GM21717 (cell line): ENCODE results near the gene ACSF3.

ENCODE experiments used
- ATAC-seq: cut with Tn5 transposase; IDR thresholded peaks from one replicate; pipeline ENCODE4 v1.9.1; 2021; ENCODE audit warnings: mild to moderate bottlenecking, moderate library complexity; ENCODE audit not compliant: unreplicated experiment

The ACSF3 gene

DNA sequence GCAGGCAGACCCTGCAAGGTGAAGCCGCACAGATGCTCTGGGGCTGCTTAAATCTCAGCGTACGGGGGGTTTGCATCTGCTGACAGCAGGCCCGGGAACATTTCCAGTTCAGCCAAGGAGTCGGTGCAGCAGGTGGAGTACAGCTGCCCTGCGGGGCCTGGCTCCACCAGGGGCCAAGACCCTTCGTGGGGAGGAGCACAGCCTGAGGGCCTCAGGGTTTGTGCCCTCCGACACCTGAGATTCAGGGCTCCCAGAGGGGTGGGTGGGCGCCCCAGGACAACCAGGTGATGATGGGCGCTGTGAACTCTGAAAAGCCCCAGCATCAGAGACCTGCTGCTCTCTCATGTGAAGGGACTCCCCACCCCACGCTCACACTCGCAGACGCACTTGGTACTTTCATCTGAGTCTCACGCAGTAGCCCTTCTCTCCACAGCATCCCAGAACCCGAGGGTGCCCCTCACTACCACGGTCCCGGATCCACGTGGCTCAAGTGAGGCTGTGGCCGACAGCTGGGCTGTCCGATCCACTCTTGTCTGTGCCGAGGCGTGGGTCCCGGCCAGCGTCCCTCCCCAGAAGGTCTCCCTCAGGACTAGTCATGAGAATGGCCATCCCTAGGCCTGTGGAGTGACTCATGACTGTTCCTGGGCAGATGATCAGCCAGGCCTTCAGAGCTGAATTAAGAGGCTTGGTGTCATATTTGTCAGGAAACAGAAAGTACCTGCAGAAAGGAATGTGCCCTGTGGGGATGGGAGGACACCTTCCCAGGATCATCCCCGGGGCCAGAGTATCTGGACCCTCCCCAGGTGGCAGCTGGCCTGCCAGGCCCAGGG is 29.6 kb downstream of the ACSF3 start:
- no peak for ATAC-seq

DNA sequence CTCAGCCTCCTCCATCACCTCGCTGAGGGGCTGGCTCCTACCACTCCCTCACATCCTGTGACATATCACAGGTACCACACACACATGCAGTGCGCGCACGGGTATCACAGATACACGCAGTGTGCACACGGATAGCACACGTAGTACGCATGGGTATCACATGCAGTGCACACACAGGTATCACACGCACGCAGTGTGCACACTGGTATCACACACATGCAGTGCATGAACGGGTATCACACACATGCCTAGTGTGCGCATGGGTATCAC is 30.1 kb downstream of the ACSF3 start:
- no peak for ATAC-seq

DNA sequence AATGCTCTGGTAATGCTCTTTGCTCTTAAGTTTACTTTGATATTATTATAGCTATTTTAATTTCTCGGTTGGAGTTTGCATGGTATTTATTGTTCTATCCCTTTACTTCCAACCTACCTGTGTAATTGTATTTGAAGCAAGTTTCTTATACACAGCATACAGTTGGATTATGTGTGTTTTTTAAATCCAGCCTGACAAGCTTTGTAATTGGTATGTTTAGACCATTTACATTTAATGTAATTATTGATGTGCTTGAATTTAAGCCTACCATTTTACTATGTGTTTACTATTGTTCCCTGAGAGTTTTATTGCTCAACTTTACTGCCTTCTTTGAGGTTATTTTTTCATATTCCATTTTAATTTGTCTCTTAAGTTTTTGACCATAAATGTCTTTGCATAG is 35.7 kb downstream of the ACSF3 start:
- ATAC-seq = no peak

DNA sequence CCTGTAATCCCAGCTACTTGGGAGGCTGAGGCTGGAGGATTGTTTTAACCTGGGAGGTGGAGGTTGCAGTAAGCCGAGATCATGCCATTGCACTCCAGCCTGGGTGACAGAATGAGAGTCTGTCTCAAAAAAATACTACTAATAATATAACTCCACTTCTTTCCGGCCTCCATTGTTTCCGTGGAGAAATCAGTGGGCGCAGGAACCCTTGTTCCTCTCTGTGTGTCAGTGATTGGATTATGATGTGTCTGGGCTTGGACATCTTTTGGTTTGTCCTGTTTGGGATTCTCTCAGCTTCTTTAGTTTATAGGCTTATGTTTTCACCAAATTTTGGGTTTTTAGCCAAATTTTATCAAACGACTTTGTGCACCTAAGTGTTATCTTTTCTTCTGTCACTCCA is 36.8 kb downstream of the ACSF3 start:
- ATAC-seq = no peak

DNA sequence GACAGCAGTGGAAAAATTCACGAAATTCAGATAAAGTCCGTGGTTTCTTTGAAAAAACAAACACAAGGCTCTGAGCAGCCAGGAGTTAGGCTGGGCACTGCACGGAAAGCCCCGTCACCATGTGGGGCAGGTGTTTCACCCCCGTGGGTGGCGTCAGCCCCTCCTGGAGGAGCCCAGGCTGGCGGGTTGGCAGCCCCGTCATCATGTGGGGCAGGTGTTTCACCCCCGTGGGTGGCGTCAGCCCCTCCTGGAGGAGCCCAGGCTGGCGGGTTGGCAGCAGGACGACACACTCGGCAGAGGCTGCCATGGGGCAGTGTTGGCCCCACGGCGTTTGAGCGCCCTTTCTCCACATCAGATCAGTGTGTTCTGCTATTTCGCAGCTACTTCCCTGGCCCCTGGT is 38.1 kb downstream of the ACSF3 start:
- no peak for ATAC-seq

DNA sequence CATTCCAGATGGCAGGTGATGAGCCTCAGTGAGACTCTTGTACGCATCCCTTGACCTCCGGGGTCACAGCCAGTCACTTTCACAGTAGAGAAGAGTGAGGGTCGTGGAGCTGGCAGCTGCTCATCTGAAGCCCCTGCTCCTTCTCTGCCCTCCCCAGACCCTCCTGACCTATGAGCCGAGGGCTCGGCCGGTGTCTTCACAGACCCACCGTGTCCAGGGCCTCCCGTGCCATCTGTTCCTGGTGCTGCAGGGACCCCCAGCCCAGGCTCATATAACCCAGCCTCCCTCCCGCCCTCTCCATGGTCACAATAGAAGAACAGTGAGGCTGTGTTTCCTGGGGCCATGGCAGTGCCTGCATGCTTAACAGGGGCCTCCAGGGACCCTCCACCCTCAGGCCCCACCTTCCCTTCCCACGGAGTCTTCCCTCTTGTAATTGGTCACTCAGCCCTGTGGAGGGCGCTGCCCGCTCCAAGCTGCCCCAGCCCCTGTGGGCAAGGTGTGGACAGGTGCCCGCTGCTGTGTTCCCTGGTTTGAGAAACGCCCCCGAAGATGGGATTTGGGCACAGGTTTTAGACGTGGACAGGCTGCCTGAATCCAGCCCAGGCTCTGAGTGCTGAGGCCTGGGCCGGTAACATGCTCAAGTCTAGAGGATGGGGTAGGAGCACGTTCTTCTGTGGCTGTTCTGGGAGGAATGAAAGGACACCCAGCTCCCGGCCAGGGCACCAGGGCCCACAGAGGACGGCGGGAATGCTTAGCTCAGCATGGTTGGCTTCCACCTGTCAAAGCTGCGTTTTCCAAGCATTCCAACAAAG is 38.7 kb downstream of the ACSF3 start:
- ATAC-seq = no peak

DNA sequence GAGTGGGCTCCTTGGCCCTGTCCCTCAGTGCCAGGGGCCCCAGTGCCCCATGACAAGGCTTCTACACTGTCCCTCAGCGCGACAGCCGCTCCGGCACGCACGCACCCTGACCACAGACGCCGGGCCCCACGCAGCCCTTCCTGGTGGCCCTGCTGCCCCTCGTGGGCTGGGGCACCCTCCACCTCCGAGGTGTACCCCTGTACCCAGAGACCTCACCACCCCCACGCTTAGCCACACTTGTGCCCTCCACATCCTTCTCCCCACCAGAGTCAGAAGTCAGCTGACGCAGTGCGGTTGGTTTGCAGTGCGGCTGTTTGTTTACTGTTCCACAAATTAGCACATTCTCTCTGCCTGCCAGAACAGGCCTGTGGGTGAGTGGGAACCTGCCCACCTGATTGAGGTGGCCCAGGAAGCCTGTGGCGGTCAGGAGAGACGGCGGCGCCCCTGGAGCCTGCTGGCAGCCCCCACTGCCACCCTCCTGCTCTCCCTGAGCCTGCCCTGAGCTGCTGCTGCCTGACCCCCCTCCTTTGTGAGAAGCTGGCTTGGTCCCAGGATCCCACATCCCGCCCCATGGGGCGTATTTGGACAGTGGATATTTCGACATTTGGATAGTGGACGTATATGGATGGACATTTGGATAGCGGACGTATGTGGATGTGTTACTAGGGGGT is 39.9 kb downstream of the ACSF3 start:
- ATAC-seq = no peak

DNA sequence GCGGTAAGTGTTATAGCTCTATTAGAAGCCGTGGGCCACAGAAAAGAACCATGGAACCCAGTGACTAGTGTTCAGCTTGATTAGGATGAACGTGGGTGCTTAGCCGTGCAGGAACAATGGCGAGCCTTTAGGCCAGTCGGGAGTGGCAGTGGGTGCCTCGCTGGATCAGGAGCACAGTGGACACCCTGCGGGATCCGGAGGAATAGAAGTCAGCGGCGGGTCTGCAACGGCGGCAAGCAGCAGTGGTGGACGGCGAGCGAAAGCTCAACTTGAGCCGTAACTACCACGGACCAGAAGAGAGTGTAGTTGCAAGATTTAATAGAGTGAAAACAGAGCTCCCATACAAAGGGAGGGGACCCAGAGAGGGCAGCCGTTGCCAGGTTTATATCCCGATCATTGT is 40.6 kb downstream of the ACSF3 start:
- ATAC-seq = no peak

DNA sequence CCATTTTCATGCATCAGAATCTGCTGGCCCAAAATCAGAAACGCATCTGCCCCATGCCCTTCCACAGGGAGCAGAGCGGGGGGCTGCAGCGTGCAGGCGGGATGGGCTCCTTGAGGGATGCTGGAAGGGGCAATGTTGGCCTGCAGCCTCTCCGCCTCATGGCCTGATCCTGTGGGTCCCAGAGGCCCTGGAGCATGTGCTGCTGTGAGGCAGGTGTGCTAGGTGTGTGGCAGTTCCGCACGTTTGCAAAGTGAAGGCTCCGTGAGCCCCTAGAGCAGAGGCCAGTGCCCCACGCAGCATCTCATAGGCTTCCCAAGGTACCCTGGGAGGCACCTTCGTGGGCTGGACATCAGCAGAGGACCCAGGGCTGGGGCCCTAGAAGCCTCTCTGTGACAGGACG is 41.5 kb downstream of the ACSF3 start:
- no peak for ATAC-seq

DNA sequence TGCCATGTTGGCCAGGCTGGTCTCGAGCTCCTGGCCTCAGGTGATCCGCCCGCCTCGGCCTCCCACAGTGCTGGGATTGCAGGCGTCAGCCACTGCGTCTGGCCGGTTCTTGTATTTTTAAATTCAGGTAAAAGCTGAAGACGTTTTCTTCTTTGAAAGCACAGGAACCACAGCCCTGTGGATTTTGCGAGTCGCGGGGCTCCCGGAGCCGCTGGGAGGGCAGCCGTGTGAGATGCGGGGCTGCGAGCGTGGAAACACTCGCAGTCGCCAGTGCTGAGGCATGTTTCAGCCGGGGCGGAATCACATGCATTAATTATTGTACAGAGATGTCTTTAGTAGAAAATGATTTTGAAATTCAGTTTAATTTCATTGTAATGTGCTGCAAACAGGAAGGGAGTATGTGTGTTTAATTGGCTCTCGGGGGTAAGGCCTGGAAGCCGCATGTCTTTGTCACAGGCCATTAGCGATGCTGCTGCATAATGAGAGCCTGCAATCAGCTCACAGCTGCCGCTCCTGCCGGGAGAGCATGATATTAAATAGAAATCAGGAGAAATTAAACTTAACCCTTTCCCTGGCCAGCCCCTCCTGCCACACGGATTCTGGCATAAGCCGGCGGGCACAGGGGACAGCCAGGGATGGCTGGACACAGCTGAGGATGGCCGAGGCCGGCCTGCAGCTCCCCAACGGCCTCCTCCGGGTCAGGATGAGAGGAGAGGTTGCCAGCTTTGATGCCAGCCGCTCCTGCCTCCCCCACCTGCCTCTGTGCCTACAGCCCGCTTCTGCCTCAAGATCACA is 42.5 kb downstream of the ACSF3 start:
- no peak for ATAC-seq

DNA sequence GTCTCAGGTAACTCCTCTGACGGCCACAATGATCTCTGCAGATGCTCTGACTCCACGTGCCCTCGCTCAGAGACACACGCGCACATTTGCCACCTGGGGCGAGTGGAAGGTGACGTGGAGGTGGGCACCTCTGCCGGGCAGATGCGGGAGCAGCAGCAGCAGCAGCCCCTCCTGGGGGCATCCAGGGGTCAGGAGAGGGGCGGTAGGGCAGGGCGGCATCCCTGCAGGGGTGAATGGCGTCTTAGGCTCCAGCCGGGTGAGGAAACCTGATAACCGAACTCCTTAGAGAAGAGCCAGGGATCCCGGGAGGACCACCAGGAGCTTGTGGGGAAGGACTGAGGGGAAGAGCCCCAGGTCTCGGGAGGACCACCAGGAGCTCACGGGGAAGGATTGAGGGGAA is 43.3 kb downstream of the ACSF3 start:
- ATAC-seq = no peak

DNA sequence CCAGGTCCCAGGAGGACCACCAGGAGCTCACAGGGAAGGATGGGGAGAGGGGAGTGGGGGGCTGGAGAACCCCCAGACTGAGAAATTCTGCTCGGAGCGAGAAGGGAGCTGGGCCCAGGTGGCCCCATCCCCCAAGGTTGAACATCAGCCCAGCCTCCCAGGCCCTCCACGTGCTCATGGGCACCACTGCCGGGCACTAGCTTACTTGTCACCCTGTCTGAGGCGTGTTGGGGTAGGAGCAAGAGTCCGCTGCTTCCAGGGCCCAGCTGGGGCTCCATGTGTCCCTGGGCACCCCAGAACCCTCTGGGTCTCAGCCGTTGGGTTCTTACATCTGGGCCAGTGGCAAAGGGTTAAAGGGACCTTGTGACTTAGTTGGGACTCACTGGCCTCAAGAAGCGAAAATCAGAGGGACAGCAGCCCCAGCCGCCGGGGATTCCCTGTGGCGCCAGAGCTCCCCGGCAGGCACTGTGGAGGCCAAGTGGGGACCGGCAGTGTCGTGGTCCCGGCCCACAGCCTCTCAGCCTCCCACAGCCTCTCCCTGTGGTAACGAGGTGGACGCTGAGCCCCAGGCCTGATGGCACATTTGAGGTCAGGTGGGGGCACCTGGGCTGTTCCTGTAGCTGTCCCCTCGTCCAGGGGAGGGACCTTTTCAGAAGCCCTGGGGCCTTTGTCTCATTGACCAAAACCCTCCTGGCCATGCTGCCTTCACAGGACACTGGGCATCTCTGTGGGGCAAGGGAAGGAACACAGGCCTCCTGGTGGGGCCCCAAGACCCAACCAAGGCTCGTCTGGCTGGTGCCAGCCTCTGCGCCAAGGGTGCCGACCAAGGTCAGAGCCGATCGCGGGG is 44.2 kb downstream of the ACSF3 start:
- ATAC-seq = no peak

DNA sequence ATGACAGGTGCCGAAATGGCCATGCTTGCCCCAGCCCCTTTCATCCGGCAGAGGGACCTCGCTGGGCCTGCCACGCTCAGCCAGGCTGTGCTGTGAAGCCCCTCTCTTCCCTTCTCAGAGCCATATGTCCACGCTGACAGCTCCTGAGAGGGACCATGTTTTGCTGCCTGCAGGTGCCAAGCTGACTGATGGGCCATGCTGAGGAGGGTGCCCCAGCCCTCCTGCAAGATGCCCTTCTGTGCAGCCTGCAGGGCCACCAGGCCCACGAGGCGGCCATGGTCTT is 44.8 kb downstream of the ACSF3 start:
- ATAC-seq = no peak

DNA sequence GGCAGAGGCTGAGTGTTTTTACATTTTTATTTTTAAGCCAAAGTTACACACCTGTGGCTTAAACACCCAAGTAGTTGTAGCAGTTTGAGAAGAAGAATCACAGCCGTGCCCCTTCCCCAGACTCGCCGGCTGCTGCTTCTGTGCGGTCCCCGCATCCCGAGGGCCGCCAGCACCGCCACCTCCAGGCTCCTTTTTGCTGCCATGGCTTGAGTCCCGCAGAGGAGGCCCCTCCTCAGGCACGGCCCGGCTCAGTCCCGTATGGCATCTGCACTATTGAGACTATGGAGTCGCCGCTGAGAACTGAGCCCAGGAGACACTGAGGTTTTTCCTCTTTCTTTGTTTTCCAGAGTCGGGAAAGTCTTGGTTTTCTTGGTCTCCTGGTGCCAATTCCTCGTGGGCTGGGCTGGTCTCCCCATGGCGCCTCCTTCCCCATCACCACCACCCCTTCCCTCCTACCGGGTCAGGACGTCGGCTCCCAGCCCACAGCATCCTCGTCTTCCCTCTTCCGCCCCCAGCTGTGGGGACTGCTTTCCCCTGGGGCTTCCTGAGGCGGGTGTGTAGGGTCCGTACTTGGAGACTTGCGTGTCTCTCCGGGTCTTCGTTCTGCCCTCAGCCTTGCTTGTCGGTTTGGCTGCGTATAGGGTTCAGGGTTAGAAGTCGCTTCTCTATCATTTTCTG is 45.3 kb downstream of the ACSF3 start:
- ATAC-seq = no peak

DNA sequence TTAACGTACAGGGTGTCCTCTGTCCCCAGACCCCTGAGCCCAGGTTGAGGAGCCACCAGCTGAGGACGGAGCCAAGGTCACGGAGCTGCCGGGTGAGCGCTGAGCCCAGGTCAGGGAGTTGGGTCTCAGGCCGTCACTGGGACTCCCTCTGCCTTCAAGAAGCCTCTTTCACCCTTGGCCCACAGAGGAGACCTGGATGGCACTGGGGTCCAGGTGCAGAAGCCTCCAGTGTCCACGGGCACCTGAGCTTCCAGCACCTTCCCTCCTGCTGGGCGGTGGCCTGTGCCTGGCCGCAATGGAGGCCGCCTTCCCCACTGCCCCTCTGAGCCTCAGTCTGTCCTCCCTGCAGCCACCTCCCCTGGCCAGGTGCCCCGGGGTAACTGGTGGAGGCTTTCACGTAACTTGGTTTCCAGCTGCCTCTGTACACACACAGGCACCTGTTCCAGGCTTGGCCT is 46.3 kb downstream of the ACSF3 start:
- ATAC-seq = no peak

DNA sequence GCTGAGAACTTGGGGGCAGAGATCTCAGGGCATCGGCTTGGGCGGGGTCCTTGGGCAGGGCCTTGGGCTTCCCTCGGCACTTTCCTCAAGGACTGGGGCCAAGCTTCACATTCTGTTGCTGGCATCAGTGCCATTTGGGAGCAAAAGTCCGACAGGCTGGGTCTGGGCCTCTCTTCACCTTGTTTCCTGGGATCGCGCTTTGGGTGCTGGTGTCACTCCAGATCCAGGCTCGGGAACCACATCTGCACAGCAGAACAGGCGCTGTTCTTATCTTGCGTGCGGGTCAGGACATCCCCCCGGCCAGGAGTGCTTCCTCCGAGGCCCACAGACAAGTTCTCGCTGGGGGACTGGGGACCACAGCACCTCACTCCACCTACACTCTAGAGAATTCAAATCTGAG is 46.7 kb downstream of the ACSF3 start:
- no peak for ATAC-seq

DNA sequence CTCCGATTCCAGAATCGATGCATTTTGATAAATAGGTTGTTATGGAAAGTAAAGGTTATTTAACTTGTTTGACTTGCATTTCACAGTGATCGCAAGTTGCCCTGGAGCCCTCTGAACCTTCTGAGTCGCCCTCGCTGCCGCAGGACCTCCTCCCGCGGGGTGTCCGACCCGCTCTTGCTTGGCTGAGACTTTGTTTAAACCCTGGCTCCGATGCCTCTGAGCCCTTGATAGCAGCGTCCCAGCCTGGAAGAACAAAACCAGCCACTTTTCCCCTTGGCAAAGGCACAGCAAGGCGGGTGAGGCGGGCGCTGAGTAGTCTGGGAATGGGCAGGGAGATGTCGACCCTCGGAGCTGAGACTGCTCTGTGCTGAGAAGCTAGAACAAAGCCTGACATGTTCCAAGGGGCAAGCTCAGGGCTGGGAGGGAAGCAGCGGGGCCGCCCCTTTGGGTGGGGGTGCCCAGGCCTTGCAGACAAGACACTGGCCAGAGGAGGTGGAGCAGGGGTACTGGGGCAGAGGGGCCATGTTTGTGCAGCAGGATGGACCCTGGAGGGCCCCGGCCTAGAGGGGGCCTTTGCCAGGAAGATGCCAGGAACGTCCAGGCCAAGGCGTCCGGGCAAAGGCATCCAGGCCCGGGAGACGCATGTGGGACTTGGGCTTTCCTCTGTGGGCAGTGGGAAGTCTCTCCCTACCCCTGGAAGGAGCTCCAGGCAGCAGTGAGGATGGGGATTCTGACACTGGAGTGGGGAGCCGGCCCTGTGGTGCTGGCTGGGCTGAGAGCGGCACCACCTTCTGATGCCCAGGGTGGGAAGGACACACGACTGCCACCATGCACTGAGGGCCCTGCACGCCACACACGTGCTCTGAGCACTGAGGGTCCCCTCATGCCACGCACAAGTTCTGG is 47.6 kb downstream of the ACSF3 start:
- ATAC-seq = no peak

DNA sequence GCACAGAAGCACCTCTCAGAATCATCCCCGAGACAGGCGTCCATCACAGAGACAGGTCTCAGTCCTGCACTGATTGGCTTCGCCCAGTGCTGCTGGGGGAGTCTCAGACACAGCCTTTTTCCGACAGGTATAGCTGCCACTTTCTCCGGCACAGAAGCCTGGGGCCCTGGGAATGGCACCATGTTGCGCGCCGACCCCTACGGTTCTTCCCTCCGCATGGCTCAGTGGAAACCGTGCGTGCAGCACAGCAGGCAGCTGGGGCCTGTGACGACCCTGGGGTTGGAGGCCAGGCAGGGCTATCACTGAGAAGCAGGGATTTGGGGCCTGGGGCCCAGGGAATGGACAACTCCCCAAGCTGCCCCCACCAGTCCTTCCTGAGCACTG is 48.2 kb downstream of the ACSF3 start:
- no peak for ATAC-seq
